ENCODE data around the gene C5.

Gene C5

GRCh38 chr9:120912958-120913646 lies 137.0 kb downstream of the C5 start:
- no peak overlapping the region for H3K4me3 ChIP-seq (ENCODE audit: low read length)
- no peak for DNase-seq (ENCODE audit: low read depth)
- TF ChIP-seq, protein P1, sequence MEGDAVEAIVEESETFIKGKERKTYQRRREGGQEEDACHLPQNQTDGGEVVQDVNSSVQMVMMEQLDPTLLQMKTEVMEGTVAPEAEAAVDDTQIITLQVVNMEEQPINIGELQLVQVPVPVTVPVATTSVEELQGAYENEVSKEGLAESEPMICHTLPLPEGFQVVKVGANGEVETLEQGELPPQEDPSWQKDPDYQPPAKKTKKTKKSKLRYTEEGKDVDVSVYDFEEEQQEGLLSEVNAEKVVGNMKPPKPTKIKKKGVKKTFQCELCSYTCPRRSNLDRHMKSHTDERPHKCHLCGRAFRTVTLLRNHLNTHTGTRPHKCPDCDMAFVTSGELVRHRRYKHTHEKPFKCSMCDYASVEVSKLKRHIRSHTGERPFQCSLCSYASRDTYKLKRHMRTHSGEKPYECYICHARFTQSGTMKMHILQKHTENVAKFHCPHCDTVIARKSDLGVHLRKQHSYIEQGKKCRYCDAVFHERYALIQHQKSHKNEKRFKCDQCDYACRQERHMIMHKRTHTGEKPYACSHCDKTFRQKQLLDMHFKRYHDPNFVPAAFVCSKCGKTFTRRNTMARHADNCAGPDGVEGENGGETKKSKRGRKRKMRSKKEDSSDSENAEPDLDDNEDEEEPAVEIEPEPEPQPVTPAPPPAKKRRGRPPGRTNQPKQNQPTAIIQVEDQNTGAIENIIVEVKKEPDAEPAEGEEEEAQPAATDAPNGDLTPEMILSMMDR (conservative IDR thresholded peaks at IDR 0.05; ENCODE audit: low read depth, low read length) = no peak

GRCh38 chr9:120911295-120911837 lies 138.7 kb downstream of the C5 start:
- no peak overlapping the region for H3K4me3 ChIP-seq (ENCODE audit: low read length)
- TF ChIP-seq, protein P1 (conservative IDR thresholded peaks at IDR 0.05; ENCODE audit: low read depth, low read length) = no peak
- no peak for DNase-seq (ENCODE audit: low read depth)

DNA sequence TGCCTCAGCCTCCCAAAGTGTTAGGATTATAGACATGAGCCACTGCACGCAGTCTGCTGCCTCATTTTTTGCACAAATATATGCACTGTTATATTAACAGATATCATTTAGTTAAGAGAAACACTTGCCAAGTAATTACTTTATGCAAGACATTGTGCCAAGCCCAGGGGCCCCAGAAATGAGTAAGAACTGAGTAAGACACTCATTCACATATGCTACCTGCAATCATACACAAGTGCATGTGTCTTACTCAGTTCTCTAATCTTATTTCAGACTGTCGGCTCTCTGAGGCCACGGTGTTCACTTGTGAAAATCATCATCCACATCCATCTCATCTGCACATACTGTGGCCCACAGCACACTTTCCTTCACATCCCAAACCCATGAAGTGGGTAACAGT lies 139.4 kb downstream of the C5 start:
- DNase-seq (ENCODE audit: low read depth) = no peak
- H3K4me3 ChIP-seq (ENCODE audit: low read length) = no peak overlapping the region
- TF ChIP-seq, protein P1 (conservative IDR thresholded peaks at IDR 0.05; ENCODE audit: low read depth, low read length) = no peak

- no peak for DNase-seq (ENCODE audit: low read depth)
- TF ChIP-seq, protein P1 (conservative IDR thresholded peaks at IDR 0.05; ENCODE audit: low read depth, low read length) = no peak
These were observed 140.2 kb downstream of the C5 start for GRCh38 chr9:120909904-120910303.

GRCh38 chr9:120905315-120906164 lies 144.5 kb downstream of the C5 start:
- DNase-seq (ENCODE audit: low read depth) = no peak
- TF ChIP-seq, protein P1 (conservative IDR thresholded peaks at IDR 0.05; ENCODE audit: low read depth, low read length) = no peak

More at GRCh38 chr9:120909904-120910303, 140.2 kb downstream of the C5 start:
- H3K4me3 ChIP-seq (ENCODE audit: low read length) = no peak overlapping the region

GRCh38 chr9:120904978-120905301 lies 145.1 kb downstream of the C5 start:
- no peak overlapping the region for H3K4me3 ChIP-seq (ENCODE audit: low read length)
- TF ChIP-seq, protein P1 (conservative IDR thresholded peaks at IDR 0.05; ENCODE audit: low read depth, low read length) = no peak
- no peak for DNase-seq (ENCODE audit: low read depth)

More at GRCh38 chr9:120905315-120906164, 144.5 kb downstream of the C5 start:
- no peak overlapping the region for H3K4me3 ChIP-seq (ENCODE audit: low read length)

Measured in retinal pigment epithelial cell (primary cell).